Bronchial epithelial cell (primary cell): Measurements from ENCODE around the gene MCUR1. TPM values are rescaled to one million over a fixed set of nuclear protein-coding genes. Genes with fewer than 3 reads are reported as not detected.
A peak's percentile ranks its signal among the peaks of the same experiment; 100 is the strongest.

Experiments used
- DNase-seq: peaks from one replicate; pipeline ENCODE4 v3.0.0-alpha.2; 2010; ENCODE audit warnings: low read depth
- FAIRE-seq: peaks from 2 replicates; lab custom pipeline; 2011; peaks lifted over from hg19 to GRCh38; lab: Jason Lieb, UNC
- H3K27me3 ChIP-seq: 2 replicates; pipeline ENCODE4 v1.5.1; 2011; ENCODE audit warnings: low read length; ENCODE audit not compliant: control insufficient read depth, insufficient read depth
- H3K36me3 ChIP-seq: 2 replicates; pipeline ENCODE4 v1.5.1; 2011; ENCODE audit warnings: low read length; ENCODE audit not compliant: control insufficient read depth, insufficient read depth
- H3K4me3 ChIP-seq: 2 replicates; pipeline ENCODE4 v1.5.1; 2011; ENCODE audit warnings: mild to moderate bottlenecking, low read depth, low read length, control low read depth
- total RNA-seq: library from RNA; depleted of rRNA; stranded (reverse); fragments of >200 nt; gene quantifications from 2 replicates; pipeline ENCODE4 v1.2.1, GENCODE V29; 2014
- TF ChIP-seq, protein P1 (sequence below): IDR thresholded peaks from 2 replicates; pipeline ENCODE4 v1.5.1; 2011; ENCODE audit warnings: mild to moderate bottlenecking, moderate library complexity, low read length, control low read depth, inconsistent platforms; ENCODE audit not compliant: insufficient read depth, severe bottlenecking

Gene MCUR1
- total RNA-seq, 1 donor from 2014 or later, result 10.0 TPM

- DNase-seq, result no peak
- Histone ChIP-seq H3K36me3 (no peaks in the 10 kb centered on the region), H3K4me3 (no peak overlapping the region), H3K27me3 (no peaks in the 10 kb centered on the region)
- FAIRE-seq, result no peak
- TF ChIP-seq, protein P1, sequence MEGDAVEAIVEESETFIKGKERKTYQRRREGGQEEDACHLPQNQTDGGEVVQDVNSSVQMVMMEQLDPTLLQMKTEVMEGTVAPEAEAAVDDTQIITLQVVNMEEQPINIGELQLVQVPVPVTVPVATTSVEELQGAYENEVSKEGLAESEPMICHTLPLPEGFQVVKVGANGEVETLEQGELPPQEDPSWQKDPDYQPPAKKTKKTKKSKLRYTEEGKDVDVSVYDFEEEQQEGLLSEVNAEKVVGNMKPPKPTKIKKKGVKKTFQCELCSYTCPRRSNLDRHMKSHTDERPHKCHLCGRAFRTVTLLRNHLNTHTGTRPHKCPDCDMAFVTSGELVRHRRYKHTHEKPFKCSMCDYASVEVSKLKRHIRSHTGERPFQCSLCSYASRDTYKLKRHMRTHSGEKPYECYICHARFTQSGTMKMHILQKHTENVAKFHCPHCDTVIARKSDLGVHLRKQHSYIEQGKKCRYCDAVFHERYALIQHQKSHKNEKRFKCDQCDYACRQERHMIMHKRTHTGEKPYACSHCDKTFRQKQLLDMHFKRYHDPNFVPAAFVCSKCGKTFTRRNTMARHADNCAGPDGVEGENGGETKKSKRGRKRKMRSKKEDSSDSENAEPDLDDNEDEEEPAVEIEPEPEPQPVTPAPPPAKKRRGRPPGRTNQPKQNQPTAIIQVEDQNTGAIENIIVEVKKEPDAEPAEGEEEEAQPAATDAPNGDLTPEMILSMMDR, result no peak
Measured at GRCh38 chr6:13818341-13818740, 4.0 kb upstream of the MCUR1 start.

GRCh38 chr6:13814938-13815575, 700 bp upstream of the MCUR1 start:
- DNase-seq, result peak; percentile 12
- Histone ChIP-seq H3K27me3 (no peaks in the 10 kb centered on the region), H3K36me3 (no peaks in the 10 kb centered on the region), H3K4me3 (peak overlapping the region; percentile 89)
- no peak for FAIRE-seq
- TF ChIP-seq, protein P1, result no peak

DNA sequence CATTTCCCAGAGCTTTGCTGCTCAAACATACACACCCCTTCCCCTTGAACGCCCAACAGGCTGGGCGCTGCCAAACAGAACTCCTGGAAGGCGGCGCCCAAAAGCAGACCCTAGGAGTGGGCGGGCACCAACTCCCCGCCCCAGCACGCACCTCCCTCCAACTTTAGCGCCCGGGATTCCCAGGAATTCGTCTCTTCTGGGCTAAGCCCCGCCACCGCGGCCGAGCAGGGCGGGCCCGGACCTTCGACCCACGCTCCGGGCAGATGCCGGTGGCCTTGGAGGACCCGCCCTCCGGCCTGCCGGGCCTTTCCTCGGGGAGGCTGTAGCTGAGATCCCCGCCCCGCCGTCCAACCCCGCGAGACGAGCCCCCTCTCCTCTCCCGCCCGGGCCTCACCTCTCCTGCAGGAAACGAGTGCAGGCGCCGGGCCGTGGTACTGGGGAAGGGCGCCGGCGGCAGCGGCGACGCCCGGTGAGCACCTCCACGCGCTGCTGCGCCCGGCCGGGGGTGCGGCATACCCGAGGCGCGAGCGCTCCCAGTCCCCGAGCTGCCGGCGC, 659 bp downstream of the MCUR1 start:
- peak; percentile 33 for DNase-seq
- TF ChIP-seq, protein P1, result no peak

GRCh38 chr6:13813026-13813425, 1.3 kb downstream of the MCUR1 start:
- H3K27me3 ChIP-seq, result no peaks in the 10 kb centered on the region
- H3K36me3 ChIP-seq, result no peaks in the 10 kb centered on the region
- peak overlapping the region; percentile 89 for H3K4me3 ChIP-seq
- FAIRE-seq (no peak), DNase-seq (peak; percentile 32)
- TF ChIP-seq, protein P1, result no peak

More for the DNA sequence above, 659 bp downstream of the MCUR1 start:
- H3K4me3 ChIP-seq, result peak overlapping the region; percentile 89
- no peak for FAIRE-seq
- no peaks in the 10 kb centered on the region for H3K36me3 ChIP-seq
- H3K27me3 ChIP-seq, result no peaks in the 10 kb centered on the region

- DNase-seq (no peak), FAIRE-seq (no peak)
- H3K36me3 ChIP-seq, result no peaks in the 10 kb centered on the region
- TF ChIP-seq, protein P1, result no peak
- no peaks in the 10 kb centered on the region for H3K27me3 ChIP-seq
- no peak overlapping the region for H3K4me3 ChIP-seq
Measured at GRCh38 chr6:13812359-13812642, 2.1 kb downstream of the MCUR1 start.
